Daoy (cell line): Measurements from ENCODE around the gene TENT5C. TPM values are rescaled to one million over a fixed set of nuclear protein-coding genes. Genes with fewer than 3 reads are reported as not detected.

Experiments
- DNase-seq: peaks from one replicate; pipeline ENCODE4 v3.0.0-alpha.2; 2015; ENCODE audit warnings: low read depth
- total RNA-seq: library from RNA; depleted of rRNA; stranded (reverse); fragments of >200 nt; shearing (Covaris generic); gene quantifications from 2 replicates; pipeline ENCODE4 v1.2.3, GENCODE V29; 2014

TENT5C gene
- total RNA-seq, 1 experiment from 2014 or later: under 0.01 TPM

GRCh38 chr1:117573386-117574023 is 32.3 kb upstream of the TENT5C start:
- peak; percentile 78 for DNase-seq

DNA sequence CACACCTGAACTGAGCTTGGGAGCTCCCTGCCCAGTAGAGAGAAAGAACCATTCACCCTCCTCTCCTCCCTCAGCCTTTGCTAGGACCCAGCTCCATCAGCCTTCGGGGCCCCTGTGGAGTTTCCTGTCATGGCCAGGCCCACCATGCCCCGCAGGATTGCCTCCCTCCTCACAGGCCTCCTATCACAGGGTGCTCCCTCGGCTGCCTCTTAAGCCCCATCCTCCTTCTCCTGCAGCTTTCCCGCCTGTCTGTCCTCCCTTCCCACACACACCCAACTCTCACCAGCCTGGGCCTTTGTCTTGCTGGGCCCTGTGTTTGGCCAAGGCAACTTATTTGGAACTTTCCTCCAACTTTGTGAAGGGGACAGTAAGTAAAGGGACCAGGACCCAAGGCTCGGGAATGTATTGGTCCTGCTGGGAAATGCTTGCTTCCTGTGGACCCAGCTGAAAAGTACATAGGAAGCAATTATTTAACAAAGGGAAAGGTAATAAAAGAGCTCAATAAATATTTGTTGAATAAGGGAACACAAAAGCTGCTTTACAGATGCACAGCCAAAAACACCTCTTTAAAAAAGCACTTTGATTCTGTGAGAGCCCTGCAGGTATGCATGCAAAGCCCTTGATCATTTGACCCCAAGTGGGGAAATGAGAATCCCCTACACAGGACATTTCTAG is 31.6 kb upstream of the TENT5C start:
- DNase-seq: no peak

- no peak for DNase-seq
Measured at GRCh38 chr1:117575586-117576225, 30.1 kb upstream of the TENT5C start.

DNA sequence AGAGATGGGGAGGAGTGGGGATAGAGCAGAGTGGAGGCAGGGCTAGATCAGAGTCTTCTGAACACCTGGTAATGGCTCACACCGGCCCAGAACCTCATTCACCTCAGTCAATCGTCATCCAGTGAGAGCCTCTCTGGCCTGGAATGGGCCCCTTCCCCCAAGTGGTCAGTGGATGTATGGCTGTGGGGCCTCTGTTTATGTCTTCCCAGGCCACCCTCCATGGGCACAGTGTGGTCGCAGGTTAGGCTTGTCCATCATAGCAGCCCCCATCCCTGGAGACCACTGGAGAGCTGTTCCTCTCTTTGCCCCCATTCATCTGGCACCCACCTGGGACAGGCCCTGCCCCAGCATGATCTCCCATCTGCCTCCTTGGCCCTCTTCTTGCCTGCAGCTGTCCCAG is 29.6 kb upstream of the TENT5C start:
- no peak for DNase-seq

DNA sequence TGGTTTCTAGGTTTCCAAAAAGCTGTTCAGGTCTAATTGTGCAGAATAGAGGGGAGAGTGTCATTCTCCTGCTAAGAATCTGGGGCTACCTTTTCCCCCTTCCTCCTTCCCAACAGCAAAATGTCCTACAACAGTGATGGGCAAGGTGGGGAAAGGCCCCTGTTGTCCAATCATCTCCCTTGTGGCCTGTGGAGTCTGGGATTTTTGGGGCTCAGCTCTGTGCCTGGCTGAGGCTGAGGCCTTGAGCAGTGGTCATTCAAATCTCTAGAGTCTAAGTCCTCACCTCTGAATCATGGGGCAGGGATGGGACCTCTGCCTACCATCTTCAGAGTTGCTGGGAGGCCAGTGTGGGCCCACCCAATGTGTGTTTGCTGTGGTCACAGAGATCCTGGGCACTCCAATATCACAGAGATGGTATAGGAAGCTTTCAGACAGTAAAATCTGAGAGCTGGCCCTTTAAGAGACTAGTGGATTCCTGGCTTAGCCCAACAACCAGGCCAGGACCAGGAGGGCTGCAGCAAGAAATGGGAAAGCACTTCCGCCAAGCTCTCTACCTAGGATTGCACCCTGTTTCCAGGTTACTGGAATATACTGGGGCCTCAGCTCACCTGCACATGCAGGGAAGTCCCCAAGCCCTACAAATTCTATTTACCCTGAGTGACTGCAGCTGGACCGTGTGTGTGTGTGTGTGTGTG is 28.5 kb upstream of the TENT5C start:
- no peak for DNase-seq

DNA sequence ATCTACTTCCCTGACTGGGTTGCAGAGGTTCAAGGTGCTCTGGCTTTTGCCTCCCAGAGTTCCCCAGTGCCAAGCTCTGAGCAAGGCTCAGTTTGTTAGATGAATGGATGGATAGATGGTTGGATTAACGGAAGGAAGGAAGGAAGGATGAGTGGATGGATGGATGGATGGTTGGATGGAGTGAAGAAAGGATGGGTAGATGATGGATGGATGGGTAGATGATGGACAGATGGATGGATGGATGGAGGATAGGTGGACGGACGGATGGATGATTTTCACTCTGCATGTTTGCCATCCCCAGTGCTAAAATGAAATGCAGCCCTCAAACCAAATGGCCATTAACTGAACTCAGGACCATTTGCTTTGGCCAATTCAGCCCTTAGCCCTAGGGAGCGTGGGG is 27.4 kb upstream of the TENT5C start:
- no peak for DNase-seq

GRCh38 chr1:117579221-117579906 is 26.5 kb upstream of the TENT5C start:
- no peak for DNase-seq

- no peak for DNase-seq
Measured at GRCh38 chr1:117580436-117580835, 25.4 kb upstream of the TENT5C start.

DNA sequence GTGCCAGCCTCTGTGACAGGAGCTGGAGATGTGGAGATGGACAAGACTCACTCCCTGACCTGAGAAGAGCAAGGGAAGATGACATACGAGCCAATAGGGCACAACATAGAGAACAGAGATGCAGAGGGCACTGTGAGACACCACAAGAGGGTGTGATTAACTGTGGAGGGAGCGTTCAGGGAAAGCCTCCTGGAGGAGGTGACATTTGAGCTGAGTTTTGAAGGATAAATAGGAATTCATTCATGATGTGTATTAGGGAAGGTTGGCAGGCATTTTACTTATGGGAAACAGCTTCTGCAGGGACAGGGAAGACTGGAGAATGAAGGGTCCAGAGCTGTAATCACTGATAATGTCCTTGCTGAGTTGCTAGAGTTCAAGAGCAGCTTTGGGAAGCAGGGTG is 25.0 kb upstream of the TENT5C start:
- DNase-seq: no peak

DNA sequence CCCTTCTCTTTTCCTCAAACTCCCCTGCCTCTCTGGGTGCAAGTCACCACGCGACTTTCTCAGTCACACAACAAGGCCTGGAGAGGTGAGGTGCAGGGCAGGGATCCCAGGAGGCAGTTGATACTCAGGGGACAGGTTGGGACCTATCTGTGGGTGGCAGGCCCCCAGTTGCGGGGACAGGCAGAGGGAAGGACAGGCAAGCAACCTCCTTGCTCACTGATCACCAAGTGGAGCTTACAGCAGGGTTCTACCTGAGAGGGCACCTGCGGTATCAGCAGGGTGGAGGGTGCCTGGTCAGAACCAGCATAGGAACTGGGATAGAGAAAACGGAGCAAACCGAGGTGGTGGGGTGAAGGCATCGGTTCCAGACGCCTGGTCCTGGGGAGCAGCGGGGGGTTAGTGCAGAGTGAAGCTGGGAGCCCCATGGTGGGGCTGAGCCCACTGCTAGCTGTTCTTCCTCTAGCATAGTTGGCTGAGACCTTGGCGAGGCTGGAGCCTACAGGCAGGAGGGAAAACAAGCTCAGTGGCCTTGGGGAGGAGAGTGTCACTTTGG is 24.4 kb upstream of the TENT5C start:
- no peak for DNase-seq

- DNase-seq: no peak
Measured at GRCh38 chr1:117582451-117582850, 23.4 kb upstream of the TENT5C start.

- no peak for DNase-seq
Measured at GRCh38 chr1:117583247-117583646, 22.6 kb upstream of the TENT5C start.

DNA sequence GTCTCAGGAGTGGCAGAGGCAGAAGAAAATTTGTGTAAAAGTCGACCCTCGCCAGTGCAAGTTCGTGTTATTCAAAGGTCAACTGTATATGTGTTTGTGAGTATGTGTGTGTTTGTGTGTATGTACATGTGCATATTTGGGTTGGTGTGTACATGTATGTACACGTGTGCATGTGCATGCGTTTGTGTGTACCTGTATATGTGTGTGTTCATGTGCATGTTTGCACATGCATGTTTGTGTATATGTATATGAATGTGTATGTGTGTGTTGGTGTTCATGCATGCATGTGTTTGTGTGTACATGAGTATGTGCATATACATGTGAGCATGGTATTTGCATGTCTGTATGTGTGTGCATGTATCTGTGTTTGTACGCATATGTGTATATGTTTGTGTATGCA is 21.7 kb upstream of the TENT5C start:
- no peak for DNase-seq

DNA sequence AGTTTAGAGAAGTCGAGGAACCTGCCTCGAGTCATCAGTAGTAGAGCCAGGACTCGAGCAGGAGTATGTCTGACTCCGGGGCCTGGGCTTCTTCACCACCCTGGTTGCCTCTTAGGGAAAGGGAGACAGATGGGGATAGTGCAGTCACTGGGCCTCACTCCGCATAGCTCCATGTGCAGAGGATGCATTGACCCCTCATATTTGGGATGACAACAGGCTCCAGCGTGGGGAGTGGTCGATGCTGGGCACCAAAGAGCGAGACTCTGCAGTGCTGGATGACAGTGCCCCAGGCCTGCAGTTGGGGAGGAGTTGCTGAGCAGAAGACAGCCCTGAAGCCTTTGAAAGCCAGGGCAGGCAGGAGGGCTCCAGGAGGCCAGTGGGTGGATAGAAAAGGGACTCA is 20.8 kb upstream of the TENT5C start:
- DNase-seq: no peak

- no peak for DNase-seq
Measured at GRCh38 chr1:117586337-117586736, 19.5 kb upstream of the TENT5C start.

GRCh38 chr1:117586747-117587498 is 18.9 kb upstream of the TENT5C start:
- peak; percentile 26 for DNase-seq

- no peak for DNase-seq
Measured at GRCh38 chr1:117587499-117588356, 18.1 kb upstream of the TENT5C start.

DNA sequence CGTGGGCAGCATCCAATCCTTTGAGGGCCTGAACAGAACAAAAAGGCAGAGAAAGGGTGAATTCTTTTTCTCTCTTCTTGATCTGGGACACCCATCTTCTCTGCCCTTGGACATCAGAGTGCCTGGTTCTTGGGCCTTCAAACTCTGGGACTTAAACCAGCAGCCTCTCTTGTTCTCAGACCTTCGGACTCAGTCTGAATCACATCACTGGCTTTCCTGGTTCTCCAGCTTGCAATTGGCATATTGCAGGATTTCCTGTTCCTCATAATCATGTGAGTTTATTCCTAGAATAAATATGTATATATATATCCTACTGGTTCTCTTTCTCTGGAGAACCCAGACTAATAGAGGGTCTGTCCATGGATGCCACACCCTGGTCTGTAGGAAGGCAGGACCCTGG is 16.3 kb upstream of the TENT5C start:
- no peak for DNase-seq

DNA sequence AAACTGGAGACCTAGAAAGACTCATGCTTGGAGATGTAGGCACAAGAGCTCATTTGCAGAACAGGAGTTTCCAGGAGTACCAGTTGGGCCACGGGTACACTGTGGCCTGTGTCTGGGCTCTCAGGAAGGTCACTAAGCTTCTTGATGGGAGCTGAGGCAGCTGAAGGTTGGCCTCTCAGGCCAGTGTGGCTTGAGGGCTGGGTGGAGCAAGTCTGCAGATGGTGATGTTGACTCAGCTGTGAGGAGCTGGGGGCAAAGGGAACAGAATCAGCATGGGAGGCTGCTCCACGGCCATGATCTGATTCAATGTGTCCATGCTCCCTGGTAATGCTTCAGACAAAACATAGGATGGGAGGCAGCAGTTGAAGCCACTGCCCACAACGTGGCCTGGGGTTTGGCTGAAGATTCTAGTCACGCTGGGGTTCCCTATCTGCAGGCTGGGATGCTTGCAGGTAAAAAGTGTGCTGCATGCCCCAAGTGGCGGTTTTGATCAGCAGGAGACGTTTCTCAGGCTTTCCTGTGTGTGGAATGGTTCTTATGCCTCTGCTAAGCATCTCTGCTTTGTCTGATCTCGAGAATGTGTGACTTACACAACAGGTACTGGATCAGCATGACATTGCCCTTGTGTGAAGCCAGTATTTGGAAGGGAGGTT is 15.4 kb upstream of the TENT5C start:
- DNase-seq: no peak

- DNase-seq: no peak
Measured at GRCh38 chr1:117591252-117591651, 14.6 kb upstream of the TENT5C start.
